OCI-LY7 (cell line): ENCODE results near the gene CFAP54. TPM values are rescaled to one million over a fixed set of nuclear protein-coding genes. Genes with fewer than 3 reads are reported as not detected.
A peak's percentile ranks its signal among the peaks of the same experiment; 100 is the strongest.

Source experiments
- BruUV-seq: library from RNA; stranded (reverse); fragments of 400-500 nt; replicated peaks from 2 replicates; lab custom pipeline; 2021; lab: Mats Ljungman, UMichigan
- CTCF ChIA-PET: fragments of 300-600 bp; sonication (Branson Sonifier 250); formaldehyde crosslinking; loops from one replicate; lab custom pipeline; 2022; ENCODE audit warnings: antibody characterized with exemption; ENCODE audit not compliant: unreplicated experiment; lab: Charles Lee
- POLR2A ChIA-PET: fragments of 300-600 bp; sonication (Branson Sonifier 250); formaldehyde crosslinking; loops from one replicate; lab custom pipeline; 2022; ENCODE audit warnings: antibody characterized with exemption; lab: Charles Lee
- DNase-seq: peaks from one replicate; pipeline ENCODE4 v3.0.0-alpha.2; 2015; ENCODE audit warnings: low spot score
- H2AFZ ChIP-seq: fragments of 200-600 bp; sonication (generic), shearing (Covaris generic); 2 replicates; pipeline ENCODE4 v1.6.1; 2014; ENCODE audit warnings: mild to moderate bottlenecking, antibody characterized with exemption, low read length, moderate library complexity
- H3K27ac ChIP-seq: fragments of 200-600 bp; sonication (generic); 2 replicates; pipeline ENCODE4 v1.5.1; 2014; ENCODE audit warnings: mixed run types, low read depth, mild to moderate bottlenecking, moderate library complexity, low read length, inconsistent platforms; ENCODE audit not compliant: poor library complexity, severe bottlenecking
- H3K36me3 ChIP-seq: fragments of 200-600 bp; sonication (generic); 2 replicates; pipeline ENCODE4 v1.6.1; 2014; ENCODE audit warnings: mild to moderate bottlenecking, antibody characterized with exemption, low read length, moderate library complexity, mixed read lengths; ENCODE audit not compliant: insufficient read depth
- H3K4me1 ChIP-seq: fragments of 200-600 bp; sonication (generic); 2 replicates; pipeline ENCODE4 v1.5.1; 2014; ENCODE audit warnings: mild to moderate bottlenecking, low read length; ENCODE audit not compliant: insufficient read depth, poor library complexity, severe bottlenecking
- H3K4me2 ChIP-seq: fragments of 200-600 bp; sonication (generic); 2 replicates; pipeline ENCODE4 v1.6.1; 2014; ENCODE audit warnings: mild to moderate bottlenecking, low read length
- H3K4me3 ChIP-seq: fragments of 200-600 bp; sonication (generic); 2 replicates; pipeline ENCODE4 v1.5.1; 2014; ENCODE audit warnings: mild to moderate bottlenecking, low read depth, low read length; ENCODE audit not compliant: poor library complexity, severe bottlenecking
- H3K79me2 ChIP-seq: fragments of 200-600 bp; sonication (generic); 2 replicates; pipeline ENCODE4 v1.6.1; 2016; ENCODE audit warnings: low read depth, mild to moderate bottlenecking, low read length, moderate library complexity, mixed read lengths; ENCODE audit not compliant: insufficient read depth
- H3K9me2 ChIP-seq: fragments of 200-600 bp; sonication (generic); 2 replicates; pipeline ENCODE4 v1.6.1; 2016; ENCODE audit warnings: mild to moderate bottlenecking, low read length, mixed read lengths; ENCODE audit not compliant: insufficient read depth
- H3K9me3 ChIP-seq: fragments of 200-600 bp; sonication (generic); 2 replicates; pipeline ENCODE4 v1.6.1; 2014; ENCODE audit warnings: mild to moderate bottlenecking, mixed run types, low read length, mixed read lengths
- H4K20me1 ChIP-seq: fragments of 200-600 bp; sonication (generic); 2 replicates; pipeline ENCODE4 v1.6.1; 2014; ENCODE audit warnings: mild to moderate bottlenecking, antibody characterized with exemption, low read length, moderate library complexity, mixed read lengths; ENCODE audit not compliant: insufficient read depth
- EZH2phosphoT487 ChIP-seq: fragments of 200-600 bp; sonication (generic); IDR thresholded peaks from 2 replicates; pipeline ENCODE4 v1.6.1; 2018; ENCODE audit warnings: low read depth, borderline replicate concordance, mild to moderate bottlenecking, mixed run types, antibody characterized with exemption, low read length, moderate library complexity, mixed read lengths
- intact Hi-C: fragments of 100-400 bp; cut with micrococcal nuclease; formaldehyde crosslinking; loops from one replicate; pipeline ENCODE4 v1.10.0; 2022; ENCODE audit not compliant: unreplicated experiment
- total RNA-seq, 2 experiments: library from RNA; depleted of rRNA in 1 of 2; stranded (reverse); fragments of >200 nt in 1 of 2; shearing (Covaris generic) in 1 of 2; gene quantifications; 2 replicates each; pipeline ENCODE4 v1.2.3, GENCODE V29; 2014 to 2022
- TF ChIP-seq, protein P1 (sequence below): fragments of 200-600 bp; sonication (generic); conservative IDR thresholded peaks from 2 replicates; pipeline ENCODE4 v1.5.1; 2014; ENCODE audit warnings: mild to moderate bottlenecking, antibody characterized with exemption, low read length, moderate library complexity, mixed read lengths

Gene CFAP54
- total RNA-seq, 2 experiments from 2014 or later: 0.53 TPM; not detected in 1

DNA sequence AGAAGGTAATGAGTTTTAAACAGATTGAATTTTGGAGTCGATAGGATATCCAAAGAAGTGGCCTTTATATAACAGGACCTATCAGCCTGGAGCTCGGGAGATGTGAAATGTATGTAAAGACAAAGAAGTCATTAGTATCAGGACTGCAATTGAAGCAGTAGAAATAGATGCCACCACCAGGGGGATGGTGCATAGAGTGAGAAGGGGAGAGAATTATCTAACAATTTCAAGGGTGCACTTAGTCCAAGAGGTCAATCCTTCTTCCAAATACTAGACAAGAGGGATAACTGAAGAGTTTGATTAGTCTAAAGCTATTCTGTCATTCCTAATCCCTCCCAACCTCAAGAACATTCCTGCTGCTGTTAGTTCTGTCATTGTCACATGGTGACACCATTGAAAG is 127.8 kb downstream of the CFAP54 start:
- Histone ChIP-seq H3K9me3 (no peaks in the 10 kb centered on the region), H3K36me3 (no peaks in the 10 kb centered on the region), H4K20me1 (no peaks in the 10 kb centered on the region), H3K4me2 (no peak overlapping the region), H3K79me2 (no peaks in the 10 kb centered on the region), H3K4me1 (no peaks in the 10 kb centered on the region), H3K27ac (no peak overlapping the region), H3K9me2 (no peaks in the 10 kb centered on the region), H3K4me3 (no peak overlapping the region), H2AFZ (no peak overlapping the region)
- ChIA-PET CTCF (no interaction called here), POLR2A (interaction anchor here (0.6 to 0.9 kb wide), 3 partner anchors 46 to 982 kb away, joined by 3 to 5 read pairs (median 3); no protein-coding TSS in a partner anchor)
- TF ChIP-seq, protein P1, sequence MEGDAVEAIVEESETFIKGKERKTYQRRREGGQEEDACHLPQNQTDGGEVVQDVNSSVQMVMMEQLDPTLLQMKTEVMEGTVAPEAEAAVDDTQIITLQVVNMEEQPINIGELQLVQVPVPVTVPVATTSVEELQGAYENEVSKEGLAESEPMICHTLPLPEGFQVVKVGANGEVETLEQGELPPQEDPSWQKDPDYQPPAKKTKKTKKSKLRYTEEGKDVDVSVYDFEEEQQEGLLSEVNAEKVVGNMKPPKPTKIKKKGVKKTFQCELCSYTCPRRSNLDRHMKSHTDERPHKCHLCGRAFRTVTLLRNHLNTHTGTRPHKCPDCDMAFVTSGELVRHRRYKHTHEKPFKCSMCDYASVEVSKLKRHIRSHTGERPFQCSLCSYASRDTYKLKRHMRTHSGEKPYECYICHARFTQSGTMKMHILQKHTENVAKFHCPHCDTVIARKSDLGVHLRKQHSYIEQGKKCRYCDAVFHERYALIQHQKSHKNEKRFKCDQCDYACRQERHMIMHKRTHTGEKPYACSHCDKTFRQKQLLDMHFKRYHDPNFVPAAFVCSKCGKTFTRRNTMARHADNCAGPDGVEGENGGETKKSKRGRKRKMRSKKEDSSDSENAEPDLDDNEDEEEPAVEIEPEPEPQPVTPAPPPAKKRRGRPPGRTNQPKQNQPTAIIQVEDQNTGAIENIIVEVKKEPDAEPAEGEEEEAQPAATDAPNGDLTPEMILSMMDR: no peak; the same call in 1 of the 2 replicates
- no peak for TF ChIP-seq EZH2phosphoT487
- intact Hi-C loops: no loop called here
- BruUV-seq: no TSS peak
- peak; percentile 5 for DNase-seq

DNA sequence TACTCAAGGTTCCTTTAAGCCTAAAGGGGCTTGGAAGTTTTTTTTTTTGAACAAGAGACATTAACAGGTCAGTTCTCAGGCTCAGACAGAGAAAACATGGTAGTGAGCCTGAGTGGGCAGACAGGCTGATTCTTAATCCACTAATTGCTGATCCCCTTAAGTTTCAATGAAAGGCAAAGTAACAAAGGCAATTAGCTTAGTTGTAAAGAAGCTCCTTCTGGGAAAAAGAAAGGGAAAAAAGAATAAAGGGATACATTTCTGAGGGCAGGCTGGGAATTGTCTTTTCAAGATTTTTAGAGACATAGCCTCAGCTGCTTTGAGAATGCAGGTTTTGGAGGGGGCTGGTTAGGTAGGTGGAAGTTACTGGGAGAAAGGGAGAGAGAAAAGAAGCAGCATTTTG is 133.8 kb downstream of the CFAP54 start:
- Histone ChIP-seq H3K9me2 (no peaks in the 10 kb centered on the region), H3K79me2 (no peaks in the 10 kb centered on the region), H3K36me3 (no peaks in the 10 kb centered on the region), H3K9me3 (no peaks in the 10 kb centered on the region), H4K20me1 (no peaks in the 10 kb centered on the region), H3K4me3 (no peak overlapping the region), H2AFZ (no peak overlapping the region), H3K4me1 (no peaks in the 10 kb centered on the region), H3K27ac (no peak overlapping the region), H3K4me2 (no peak overlapping the region)
- BruUV-seq: no TSS peak
- intact Hi-C loops: no loop called here
- CTCF ChIA-PET: no interaction called here
- TF ChIP-seq, protein P1: no peak
- TF ChIP-seq EZH2phosphoT487: no peak
- POLR2A ChIA-PET: interaction anchor here (0.7 to 1.4 kb wide), 3 partner anchors 14 to 25 kb away, joined by 3 read pairs; no protein-coding TSS in a partner anchor
- no peak for DNase-seq

DNA sequence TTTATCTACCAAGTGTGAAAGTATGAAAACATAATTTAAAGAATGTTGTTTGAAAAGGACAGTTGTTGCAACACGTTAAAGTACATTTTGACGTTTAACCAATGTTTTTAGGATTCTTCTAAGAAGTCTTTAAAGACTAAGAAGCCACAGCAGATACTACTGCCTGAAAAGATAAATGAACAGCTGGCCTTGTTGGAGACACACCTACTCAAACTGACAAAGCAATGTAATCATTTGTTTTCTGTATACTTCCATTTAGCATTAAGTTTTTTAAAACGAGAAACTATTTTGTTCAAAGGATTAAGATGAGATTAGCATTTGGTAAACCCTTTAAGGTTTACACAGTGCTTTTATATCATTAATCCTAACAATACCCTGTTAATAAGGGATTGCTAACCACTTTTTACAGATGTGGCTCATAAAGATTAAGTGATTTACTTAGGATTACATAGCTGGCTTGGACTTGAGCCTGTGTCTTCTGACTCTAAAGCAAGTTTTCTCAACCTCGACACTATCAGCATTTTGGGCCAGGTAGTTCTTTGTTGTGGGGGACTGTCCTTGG is 134.4 kb downstream of the CFAP54 start:
- POLR2A ChIA-PET: interaction anchor here (1.0 to 1.4 kb wide), 2 partner anchors 18 to 26 kb away, joined by 3 read pairs; no protein-coding TSS in a partner anchor
- Histone ChIP-seq H4K20me1 (no peaks in the 10 kb centered on the region), H3K4me3 (no peak overlapping the region), H3K27ac (no peak overlapping the region), H3K9me2 (no peaks in the 10 kb centered on the region), H3K4me2 (no peak overlapping the region), H2AFZ (no peak overlapping the region), H3K79me2 (no peaks in the 10 kb centered on the region), H3K9me3 (no peaks in the 10 kb centered on the region), H3K4me1 (no peaks in the 10 kb centered on the region), H3K36me3 (no peaks in the 10 kb centered on the region)
- CTCF ChIA-PET: no interaction called here
- intact Hi-C loops: no loop called here
- no TSS peak for BruUV-seq
- TF ChIP-seq EZH2phosphoT487: no peak
- TF ChIP-seq, protein P1: no peak
- no peak for DNase-seq
